GM12872 (cell line): ENCODE results near the gene MXI1.

Experiments used
- TF ChIP-seq, protein P1 (sequence below): IDR thresholded peaks from 3 replicates; pipeline ENCODE4 v1.5.1; 2011; ENCODE audit warnings: low read depth, mild to moderate bottlenecking, low read length, moderate library complexity; ENCODE audit not compliant: insufficient read depth

The MXI1 gene

DNA sequence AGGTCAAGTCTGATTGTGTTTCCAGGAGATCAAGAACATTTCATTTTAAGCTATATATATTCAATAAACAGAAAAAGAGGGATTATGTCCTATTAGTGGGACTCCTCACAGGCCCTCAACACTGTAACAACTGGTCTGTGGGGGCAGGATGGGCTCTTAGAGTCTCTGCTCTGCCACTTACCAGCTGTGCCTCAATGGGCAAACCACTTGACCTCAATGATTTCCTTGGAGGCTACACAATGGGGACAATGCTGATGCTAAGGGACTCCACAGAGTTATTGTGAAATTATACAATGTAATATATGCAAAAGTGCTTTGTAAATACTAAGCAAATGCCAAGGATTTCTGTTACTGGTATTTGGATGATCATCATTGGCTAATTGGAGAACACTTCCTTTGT is 33.2 kb upstream of the MXI1 start:
- TF ChIP-seq, protein P1, sequence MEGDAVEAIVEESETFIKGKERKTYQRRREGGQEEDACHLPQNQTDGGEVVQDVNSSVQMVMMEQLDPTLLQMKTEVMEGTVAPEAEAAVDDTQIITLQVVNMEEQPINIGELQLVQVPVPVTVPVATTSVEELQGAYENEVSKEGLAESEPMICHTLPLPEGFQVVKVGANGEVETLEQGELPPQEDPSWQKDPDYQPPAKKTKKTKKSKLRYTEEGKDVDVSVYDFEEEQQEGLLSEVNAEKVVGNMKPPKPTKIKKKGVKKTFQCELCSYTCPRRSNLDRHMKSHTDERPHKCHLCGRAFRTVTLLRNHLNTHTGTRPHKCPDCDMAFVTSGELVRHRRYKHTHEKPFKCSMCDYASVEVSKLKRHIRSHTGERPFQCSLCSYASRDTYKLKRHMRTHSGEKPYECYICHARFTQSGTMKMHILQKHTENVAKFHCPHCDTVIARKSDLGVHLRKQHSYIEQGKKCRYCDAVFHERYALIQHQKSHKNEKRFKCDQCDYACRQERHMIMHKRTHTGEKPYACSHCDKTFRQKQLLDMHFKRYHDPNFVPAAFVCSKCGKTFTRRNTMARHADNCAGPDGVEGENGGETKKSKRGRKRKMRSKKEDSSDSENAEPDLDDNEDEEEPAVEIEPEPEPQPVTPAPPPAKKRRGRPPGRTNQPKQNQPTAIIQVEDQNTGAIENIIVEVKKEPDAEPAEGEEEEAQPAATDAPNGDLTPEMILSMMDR = no peak

DNA sequence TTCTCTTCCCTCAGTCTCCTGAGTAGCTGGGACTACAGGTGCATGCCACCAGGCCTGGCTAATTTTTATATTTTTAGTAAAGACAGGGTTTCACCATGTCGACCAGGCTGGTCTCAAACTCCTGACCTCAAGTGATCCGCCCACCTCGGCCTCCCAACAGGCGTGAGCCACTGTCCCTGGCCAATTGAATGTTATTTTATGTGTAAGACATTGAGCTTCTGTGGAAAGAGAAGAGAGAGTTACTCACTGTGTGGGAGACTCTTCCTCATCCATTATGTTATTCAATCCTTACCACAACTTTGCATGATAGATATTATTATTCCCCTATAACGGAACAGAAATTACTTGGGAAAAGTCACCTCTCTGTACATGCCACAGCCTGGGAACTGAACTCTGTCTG is 32.6 kb upstream of the MXI1 start:
- TF ChIP-seq, protein P1 = no peak

DNA sequence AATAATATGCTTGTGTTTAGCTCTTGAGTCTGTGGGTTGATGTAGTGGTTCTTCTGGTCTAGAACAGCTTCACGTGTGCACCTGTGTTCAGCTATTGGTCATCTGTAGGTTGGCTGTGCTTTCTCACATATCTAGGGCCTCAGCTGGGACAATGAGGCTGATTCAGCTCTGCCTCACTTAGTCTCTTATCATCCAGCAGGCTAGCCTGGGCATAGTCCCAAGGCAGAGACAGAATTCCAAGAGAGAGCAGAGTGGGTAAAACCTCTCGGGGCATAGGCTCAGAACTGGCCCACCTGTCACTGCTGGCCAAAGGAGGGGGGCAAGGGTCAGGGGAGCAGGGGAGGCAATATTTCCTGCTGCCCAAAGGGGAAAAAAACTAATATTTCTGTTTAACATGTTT is 32.0 kb upstream of the MXI1 start:
- TF ChIP-seq, protein P1 = no peak

DNA sequence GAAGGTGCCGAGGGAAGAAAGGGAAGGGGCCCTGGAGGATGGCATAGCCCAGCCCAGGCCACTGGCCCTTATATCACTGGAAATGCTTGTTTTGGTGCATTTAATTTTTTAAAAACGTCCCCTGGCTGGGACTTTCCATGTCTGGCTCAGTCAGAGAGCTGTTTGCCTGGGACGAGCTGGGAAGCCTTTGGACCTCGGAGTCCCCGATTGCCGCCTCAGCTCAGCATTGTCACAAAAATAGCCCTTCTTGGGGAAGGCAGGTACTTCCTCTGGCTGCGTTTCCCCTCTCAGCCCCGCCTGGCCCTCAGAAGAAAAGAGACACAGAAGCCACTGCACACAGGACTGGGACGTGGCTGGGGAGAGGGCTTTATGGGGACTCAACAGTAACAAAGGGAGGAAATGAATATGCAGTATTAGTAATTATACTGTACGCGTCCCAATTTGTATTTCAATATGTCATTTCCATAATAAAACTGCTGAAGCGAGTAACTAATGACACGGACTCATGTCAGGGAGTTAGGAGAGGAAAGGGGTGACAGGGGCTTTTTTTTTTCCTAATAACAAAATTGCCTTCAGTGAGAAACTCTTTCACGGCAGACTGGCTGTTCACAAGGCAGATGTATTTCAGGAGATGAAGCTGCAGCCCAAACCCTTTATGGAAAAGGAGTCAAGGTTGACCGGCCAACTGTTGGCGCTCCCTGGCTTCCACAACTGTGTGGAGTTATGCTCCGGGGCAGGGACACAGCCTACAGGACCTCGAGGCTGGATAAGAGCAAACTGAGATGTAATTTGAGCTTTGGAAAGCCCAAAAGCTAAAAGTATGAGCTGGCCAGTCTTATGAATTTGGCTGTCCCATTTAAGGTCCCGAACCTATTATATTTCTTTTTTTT is 31.0 kb upstream of the MXI1 start:
- TF ChIP-seq, protein P1 = no peak

DNA sequence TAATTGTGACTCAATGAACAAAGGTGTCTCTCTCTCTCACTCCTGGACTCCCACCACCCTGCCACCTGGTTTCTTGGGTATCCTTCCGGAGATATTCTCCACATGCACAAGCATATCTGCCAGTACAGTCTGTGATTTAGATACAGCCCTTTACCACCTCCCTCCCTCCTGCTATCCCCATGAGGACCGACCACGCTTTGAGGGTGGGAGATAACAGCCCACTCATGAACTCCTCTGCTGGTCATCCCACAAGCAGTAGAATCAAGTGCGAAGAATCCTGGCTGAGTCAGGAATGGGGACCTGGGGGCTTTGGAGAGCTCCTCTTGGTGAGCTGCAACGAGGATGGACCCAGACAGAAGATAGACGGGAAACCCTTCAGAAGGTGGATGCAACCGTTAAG is 28.2 kb upstream of the MXI1 start:
- TF ChIP-seq, protein P1 = no peak

DNA sequence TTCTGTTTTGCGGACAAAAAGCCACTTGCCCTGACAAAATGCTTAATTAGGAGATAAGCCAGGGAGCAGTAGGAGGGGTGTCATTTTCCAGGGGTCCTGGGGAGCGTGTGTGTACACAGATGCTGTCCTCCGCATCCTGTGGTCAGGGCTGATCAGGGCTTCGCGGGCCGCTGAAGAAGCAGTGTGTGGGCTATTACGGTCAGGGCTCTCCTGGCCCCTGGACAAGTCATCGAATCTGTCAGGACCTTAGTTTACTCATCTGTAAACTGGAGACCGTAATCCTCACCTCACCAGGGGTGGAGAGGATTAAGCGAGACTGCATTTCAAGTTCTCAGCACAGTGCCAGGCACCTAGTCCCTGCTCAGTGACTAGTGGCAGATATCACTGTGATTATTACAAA is 26.0 kb upstream of the MXI1 start:
- TF ChIP-seq, protein P1 = no peak

DNA sequence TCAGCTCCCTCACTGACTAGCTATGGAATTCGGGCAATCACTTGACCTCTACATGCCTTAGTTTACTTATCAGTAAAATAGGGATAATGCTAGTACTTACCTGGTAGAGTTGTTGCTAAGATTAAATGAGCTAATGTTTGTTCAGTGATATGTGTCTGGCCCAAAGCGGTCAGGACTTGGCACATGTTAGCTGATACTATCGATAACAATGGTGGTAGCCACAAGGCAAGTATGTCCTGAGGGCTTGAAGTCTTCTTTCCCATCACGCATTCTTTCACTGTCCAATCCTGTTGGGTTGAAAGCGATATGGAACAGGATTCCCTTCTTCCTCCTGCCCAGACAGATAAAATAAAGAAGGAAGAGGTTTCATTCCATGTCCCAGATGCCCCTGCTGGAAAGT is 25.5 kb upstream of the MXI1 start:
- TF ChIP-seq, protein P1 = no peak
